IPS-20b (cell line): Measurements from ENCODE around the gene SMG9.

Experiments used
- H3K27ac ChIP-seq: one replicate; pipeline ENCODE4 v1.5.1; 2013; ENCODE audit warnings: low read length
- H3K27me3 ChIP-seq: 2 replicates; pipeline ENCODE4 v1.6.1; 2013; ENCODE audit warnings: mild to moderate bottlenecking, low read length, inconsistent platforms; ENCODE audit not compliant: insufficient read depth
- H3K36me3 ChIP-seq: 2 replicates; pipeline ENCODE4 v1.6.1; 2013; ENCODE audit warnings: low read depth, mild to moderate bottlenecking, inconsistent platforms, low read length, moderate library complexity; ENCODE audit not compliant: insufficient read depth
- H3K4me1 ChIP-seq: 2 replicates; pipeline ENCODE4 v1.6.1; 2013; ENCODE audit warnings: mild to moderate bottlenecking, control low read depth, inconsistent platforms, low read length, moderate library complexity; ENCODE audit not compliant: insufficient read depth
- H3K4me3 ChIP-seq: 2 replicates; pipeline ENCODE4 v1.5.1; 2013; ENCODE audit warnings: mild to moderate bottlenecking, low read length, inconsistent platforms
- H3K9ac ChIP-seq: 2 replicates; pipeline ENCODE4 v1.6.1; 2013; ENCODE audit warnings: low read depth, mild to moderate bottlenecking, inconsistent platforms, low read length, moderate library complexity
- H3K9me3 ChIP-seq: 2 replicates; pipeline ENCODE4 v1.6.1; 2013; ENCODE audit warnings: mild to moderate bottlenecking, low read depth, low read length, inconsistent platforms; ENCODE audit not compliant: insufficient read depth

Gene SMG9, protein sequence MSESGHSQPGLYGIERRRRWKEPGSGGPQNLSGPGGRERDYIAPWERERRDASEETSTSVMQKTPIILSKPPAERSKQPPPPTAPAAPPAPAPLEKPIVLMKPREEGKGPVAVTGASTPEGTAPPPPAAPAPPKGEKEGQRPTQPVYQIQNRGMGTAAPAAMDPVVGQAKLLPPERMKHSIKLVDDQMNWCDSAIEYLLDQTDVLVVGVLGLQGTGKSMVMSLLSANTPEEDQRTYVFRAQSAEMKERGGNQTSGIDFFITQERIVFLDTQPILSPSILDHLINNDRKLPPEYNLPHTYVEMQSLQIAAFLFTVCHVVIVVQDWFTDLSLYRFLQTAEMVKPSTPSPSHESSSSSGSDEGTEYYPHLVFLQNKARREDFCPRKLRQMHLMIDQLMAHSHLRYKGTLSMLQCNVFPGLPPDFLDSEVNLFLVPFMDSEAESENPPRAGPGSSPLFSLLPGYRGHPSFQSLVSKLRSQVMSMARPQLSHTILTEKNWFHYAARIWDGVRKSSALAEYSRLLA

GRCh38 chr19:43754503-43755255 is at the start of gene SMG9:
SMG9 (minus strand) TSS chr19:43754962; CDS start chr19:43750741, 4,221 bp downstream.
- Histone ChIP-seq H3K36me3 (peaks cover 20% of the 10 kb centered on the region), H3K4me1 (peaks cover 11% of the 10 kb centered on the region; the same call in 1 of the 2 replicates), H3K9ac (peak within 1 kb of the TSS; percentile 96), H3K27ac (peak within 1 kb of the TSS; percentile 75), H3K27me3 (no peaks in the 10 kb centered on the region), H3K9me3 (no peaks in the 10 kb centered on the region), H3K4me3 (peak within 1 kb of the TSS; percentile 89)

DNA sequence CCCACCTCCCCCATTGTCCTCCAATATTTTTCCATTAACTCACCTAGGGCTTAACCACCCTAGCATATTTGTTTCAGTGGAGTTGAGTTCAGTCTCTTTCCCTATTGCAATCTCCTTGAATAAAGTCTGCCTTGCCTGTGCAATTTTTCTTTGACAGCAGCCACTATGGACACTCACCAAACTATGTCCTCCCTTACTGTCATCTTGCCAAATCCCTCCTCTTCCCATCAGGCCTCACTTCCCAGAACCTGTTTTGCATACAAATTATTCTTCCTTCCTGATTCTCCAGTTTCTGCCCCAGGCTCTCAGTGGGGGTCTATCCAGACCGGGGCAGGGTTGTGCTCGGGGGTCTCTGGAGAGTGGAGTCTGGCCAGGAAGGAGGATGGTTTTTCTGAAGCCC is 49.7 kb upstream of the SMG9 start:
- Histone ChIP-seq H3K27me3 (peaks cover 22% of the 10 kb centered on the region), H3K4me1 (no peaks in the 10 kb centered on the region), H3K9ac (no peak overlapping the region), H3K4me3 (no peak overlapping the region), H3K9me3 (no peaks in the 10 kb centered on the region), H3K36me3 (no peaks in the 10 kb centered on the region), H3K27ac (no peak overlapping the region)

- Histone ChIP-seq H3K36me3 (no peaks in the 10 kb centered on the region), H3K4me1 (no peaks in the 10 kb centered on the region), H3K27me3 (peaks cover 43% of the 10 kb centered on the region), H3K9ac (no peak within 1 kb of the TSS), H3K4me3 (no peak within 1 kb of the TSS), H3K27ac (no peak within 1 kb of the TSS), H3K9me3 (no peaks in the 10 kb centered on the region)
Measured at GRCh38 chr19:43802216-43802951, 47.6 kb upstream of the SMG9 start, which contains the start of gene LYPD5. LYPD5 (minus strand) TSS chr19:43802447; CDS start chr19:43802380, 67 bp downstream.

DNA sequence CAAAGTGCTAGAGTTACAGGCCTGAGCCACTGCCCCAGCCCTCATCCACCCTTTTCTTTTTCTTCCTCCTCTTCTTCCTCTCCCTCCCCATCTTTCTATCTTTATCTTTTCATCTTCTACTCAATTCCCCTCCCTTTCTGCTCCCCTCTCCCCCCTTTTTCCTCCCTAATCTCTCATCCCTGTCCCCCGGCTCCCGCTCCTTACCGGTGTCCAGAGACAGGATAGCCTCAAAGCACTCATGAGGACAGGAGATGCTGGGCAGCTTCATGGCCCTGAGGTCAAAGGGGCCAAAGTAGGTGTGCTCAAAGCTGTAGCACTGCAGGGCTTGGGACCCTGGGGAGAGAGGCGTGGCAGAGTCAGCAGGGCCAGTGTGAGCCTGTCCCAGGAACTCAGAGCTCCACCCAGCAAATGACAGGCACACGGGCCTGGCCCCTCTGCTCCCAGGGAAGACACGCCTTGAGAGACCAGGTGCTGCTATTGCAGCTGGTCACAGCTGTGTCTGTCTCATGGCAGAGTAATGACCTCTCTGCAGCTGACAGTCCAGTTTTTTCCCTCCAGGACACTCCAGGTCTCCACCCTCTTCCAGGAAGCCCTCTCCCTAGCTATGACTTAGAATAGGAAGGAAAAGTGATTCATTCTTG is 44.9 kb upstream of the SMG9 start:
- Histone ChIP-seq H3K9ac (no peak overlapping the region), H3K9me3 (no peaks in the 10 kb centered on the region)

GRCh38 chr19:43798546-43799409 is 44.0 kb upstream of the SMG9 start:
- Histone ChIP-seq H3K27ac (no peak overlapping the region), H3K36me3 (no peaks in the 10 kb centered on the region), H3K27me3 (peaks cover 73% of the 10 kb centered on the region), H3K4me3 (peak overlapping the region; percentile 80), H3K4me1 (no peaks in the 10 kb centered on the region), H3K9me3 (no peaks in the 10 kb centered on the region), H3K9ac (no peak overlapping the region)

More for the DNA sequence above, 44.9 kb upstream of the SMG9 start:
- Histone ChIP-seq H3K27ac (no peak overlapping the region), H3K4me3 (peak overlapping the region; percentile 80; the same call in 1 of the 2 replicates), H3K27me3 (peaks cover 70% of the 10 kb centered on the region), H3K36me3 (no peaks in the 10 kb centered on the region), H3K4me1 (no peaks in the 10 kb centered on the region)

DNA sequence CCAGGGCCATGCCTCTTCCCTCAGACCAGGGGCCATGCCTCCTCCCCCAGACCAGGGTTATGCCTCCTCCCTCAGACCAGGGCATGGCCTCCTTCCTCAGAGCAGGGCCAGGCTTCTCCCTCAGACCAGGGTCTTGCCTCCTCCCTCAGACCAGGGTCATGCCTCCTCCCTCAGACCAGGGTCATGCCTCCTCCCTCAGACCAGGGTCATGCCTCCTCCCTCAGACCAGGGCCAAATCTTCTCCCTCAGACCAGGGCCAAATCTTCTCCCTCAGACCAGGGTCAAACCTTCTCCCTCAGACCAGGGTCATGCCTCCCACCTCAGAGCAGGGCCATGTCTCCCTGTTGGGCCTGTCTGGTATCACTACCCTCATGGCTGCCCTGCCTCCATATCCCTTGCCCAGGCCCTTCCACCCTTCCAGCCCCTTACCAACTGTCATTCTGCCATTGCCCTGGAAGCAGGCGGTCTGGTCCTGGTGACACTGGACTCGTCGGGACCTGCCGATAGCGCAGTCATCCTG is 43.3 kb upstream of the SMG9 start:
- Histone ChIP-seq H3K4me3 (peak overlapping the region; percentile 80), H3K9ac (no peak overlapping the region), H3K4me1 (no peaks in the 10 kb centered on the region), H3K27me3 (peaks cover 80% of the 10 kb centered on the region), H3K9me3 (no peaks in the 10 kb centered on the region), H3K36me3 (no peaks in the 10 kb centered on the region), H3K27ac (no peak overlapping the region)

GRCh38 chr19:43797556-43797955 is 42.8 kb upstream of the SMG9 start:
- no peak overlapping the region for H3K9ac ChIP-seq
- H3K4me1 ChIP-seq, result no peaks in the 10 kb centered on the region
- H3K27me3 ChIP-seq, result peaks cover 82% of the 10 kb centered on the region
- H3K36me3 ChIP-seq, result no peaks in the 10 kb centered on the region
- H3K27ac ChIP-seq, result no peak overlapping the region
- H3K4me3 ChIP-seq, result no peak overlapping the region
- no peaks in the 10 kb centered on the region for H3K9me3 ChIP-seq

DNA sequence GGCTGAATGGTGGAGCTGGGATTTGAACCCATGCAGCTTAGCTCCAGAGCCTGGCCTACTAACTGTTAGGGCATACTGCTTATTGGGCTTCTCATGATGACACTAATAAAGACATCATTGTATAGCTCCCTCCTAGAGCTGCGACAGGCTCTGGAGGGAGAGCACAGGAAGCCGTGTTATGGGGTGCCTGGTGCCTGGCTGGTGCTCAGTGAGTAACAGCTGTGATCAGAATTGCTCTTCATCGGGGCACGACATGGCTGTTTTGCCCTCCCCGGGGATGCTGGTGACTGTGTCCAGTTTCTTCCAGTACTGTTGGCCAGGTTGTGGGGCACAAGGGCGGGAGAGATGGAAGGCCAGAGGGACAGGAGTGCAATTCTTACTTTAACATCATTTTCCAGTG is 42.4 kb upstream of the SMG9 start:
- Histone ChIP-seq H3K9ac (no peak overlapping the region), H3K36me3 (no peaks in the 10 kb centered on the region), H3K27ac (no peak overlapping the region), H3K4me3 (no peak overlapping the region), H3K4me1 (no peaks in the 10 kb centered on the region), H3K27me3 (peaks cover 82% of the 10 kb centered on the region), H3K9me3 (no peaks in the 10 kb centered on the region)

DNA sequence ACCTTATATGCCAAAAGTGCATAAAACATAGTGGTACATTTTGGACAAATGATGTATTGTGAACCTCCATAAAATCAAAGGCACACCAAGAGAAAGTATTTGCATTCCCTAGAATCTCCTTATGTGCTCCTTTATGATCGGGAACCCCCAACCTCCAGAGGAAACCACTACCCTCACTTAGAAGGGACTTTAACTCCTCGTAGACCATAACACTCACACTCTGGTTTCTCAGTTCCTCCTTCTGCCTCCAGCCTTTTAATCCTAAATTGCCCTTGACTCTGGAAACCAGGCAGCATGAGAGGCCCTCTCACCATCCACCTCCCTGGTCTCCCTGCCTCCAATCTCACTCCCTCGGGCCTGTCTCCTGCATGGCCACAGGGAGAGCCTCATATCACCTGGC is 35.8 kb upstream of the SMG9 start:
- Histone ChIP-seq H3K27ac (no peak overlapping the region), H3K36me3 (no peaks in the 10 kb centered on the region), H3K4me3 (no peak overlapping the region), H3K9ac (no peak overlapping the region), H3K27me3 (peaks cover 26% of the 10 kb centered on the region), H3K9me3 (no peaks in the 10 kb centered on the region), H3K4me1 (no peaks in the 10 kb centered on the region)

DNA sequence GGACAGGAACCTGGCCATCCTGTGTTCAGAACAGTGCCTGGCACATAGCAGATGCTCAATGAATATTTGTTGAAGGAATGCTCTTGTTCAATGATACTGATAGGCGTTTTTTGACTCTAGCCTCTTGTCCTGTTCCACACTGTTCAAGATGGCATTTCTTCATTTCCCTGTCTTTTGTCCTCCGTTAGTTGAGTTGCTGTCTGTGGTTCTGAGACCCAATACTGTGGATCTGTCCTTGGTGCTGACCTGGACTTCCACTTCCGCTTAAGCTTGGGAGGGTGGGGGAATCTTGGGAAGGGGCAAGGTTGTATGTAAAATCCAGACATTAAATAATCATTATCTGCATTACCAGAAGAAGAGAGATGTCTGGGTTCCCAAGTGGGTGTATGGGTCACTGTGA is 34.3 kb upstream of the SMG9 start:
- no peak overlapping the region for H3K4me3 ChIP-seq

More for the DNA sequence above, 34.3 kb upstream of the SMG9 start:
- Histone ChIP-seq H3K9me3 (no peaks in the 10 kb centered on the region), H3K4me1 (no peaks in the 10 kb centered on the region), H3K27ac (no peak overlapping the region), H3K36me3 (no peaks in the 10 kb centered on the region), H3K27me3 (peaks cover 16% of the 10 kb centered on the region), H3K9ac (no peak overlapping the region)
